ENCODE data around the gene BAZ2B. TPM values are rescaled to one million over a fixed set of nuclear protein-coding genes. Genes with fewer than 3 reads are reported as not detected.

The BAZ2B gene
- total and polyA plus RNA-seq, 9 of the 15 experiments (the other 6 are each of a cell fraction or from before 2014, with no cell fraction given) = 7.5 to 38.6 (median 19.8) TPM

GRCh38 chr2:159615367-159616285, 722 bp downstream of the BAZ2B start (continued):
- peak; percentile 9; the same call in 1 of the 2 replicates for TF ChIP-seq TAF7 (tag; IDR thresholded peaks at IDR 0.05)
- peak; percentile 39; the same call in 1 of the 2 replicates for TF ChIP-seq NFRKB (IDR thresholded peaks at IDR 0.05; ENCODE audit: low read depth)
- no peak for TF ChIP-seq MCM7 (IDR thresholded peaks at IDR 0.05)
- no peak for TF ChIP-seq KAT2B (IDR thresholded peaks at IDR 0.05; ENCODE audit: low read depth, low read length)
- TF ChIP-seq, protein P1, sequence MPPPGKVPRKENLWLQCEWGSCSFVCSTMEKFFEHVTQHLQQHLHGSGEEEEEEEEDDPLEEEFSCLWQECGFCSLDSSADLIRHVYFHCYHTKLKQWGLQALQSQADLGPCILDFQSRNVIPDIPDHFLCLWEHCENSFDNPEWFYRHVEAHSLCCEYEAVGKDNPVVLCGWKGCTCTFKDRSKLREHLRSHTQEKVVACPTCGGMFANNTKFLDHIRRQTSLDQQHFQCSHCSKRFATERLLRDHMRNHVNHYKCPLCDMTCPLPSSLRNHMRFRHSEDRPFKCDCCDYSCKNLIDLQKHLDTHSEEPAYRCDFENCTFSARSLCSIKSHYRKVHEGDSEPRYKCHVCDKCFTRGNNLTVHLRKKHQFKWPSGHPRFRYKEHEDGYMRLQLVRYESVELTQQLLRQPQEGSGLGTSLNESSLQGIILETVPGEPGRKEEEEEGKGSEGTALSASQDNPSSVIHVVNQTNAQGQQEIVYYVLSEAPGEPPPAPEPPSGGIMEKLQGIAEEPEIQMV (tag; conservative IDR thresholded peaks at IDR 0.05; ENCODE audit: low read depth) = no peak
- no peak; the same call in none of the 2 replicates for TF ChIP-seq CBX1 (IDR thresholded peaks at IDR 0.05; ENCODE audit: low read depth)
- TF ChIP-seq FOXK2 (conservative IDR thresholded peaks at IDR 0.05 in 1 of 2, IDR thresholded peaks at IDR 0.05 in 1 of 2; ENCODE audit: low read depth in 2 of 2) = peak in 1 of 2 experiments; percentile 50; a peak in 2 of 4 replicates
- peak; percentile 64; the same call in 1 of the 2 replicates for TF ChIP-seq SP1 (CRISPR knock-in tag; IDR thresholded peaks at IDR 0.05)
- TF ChIP-seq HNRNPLL (IDR thresholded peaks at IDR 0.05; ENCODE audit: low read depth, low read length, poor library complexity, severe bottlenecking) = no peak
- TF ChIP-seq KLF1 (tag; IDR thresholded peaks at IDR 0.05) = no peak
- peak; percentile 18; the same call in 1 of the 2 replicates for TF ChIP-seq NCOA1 (IDR thresholded peaks at IDR 0.05; ENCODE audit: low read depth)
- 0 out of 2 replicates have a peak, but pooled peaks have one; percentile 31 for TF ChIP-seq ELF1 (tag; IDR thresholded peaks at IDR 0.05)

Measured in K562 (cell line).